WTC11 (cell line): Measurements from ENCODE around the gene FYCO1.

ENCODE experiments used
- CREB1 ChIP-seq: sonication (generic); formaldehyde crosslinking; IDR thresholded peaks from 2 replicates; pipeline ENCODE4 v1.8.0; 2023; ENCODE audit warnings: mild to moderate bottlenecking, missing genetic modification reagents
- CTCF ChIP-seq: fragments of 200-600 bp; IDR thresholded peaks from 2 replicates; pipeline ENCODE4 v1.8.0; 2022; ENCODE audit warnings: antibody characterized with exemption
- ETV6 ChIP-seq: sonication (generic); formaldehyde crosslinking; IDR thresholded peaks from 2 replicates; pipeline ENCODE4 v1.8.1; 2022; ENCODE audit warnings: mild to moderate bottlenecking, missing genetic modification reagents
- NR3C1 ChIP-seq: sonication (generic); formaldehyde crosslinking; conservative IDR thresholded peaks from 2 replicates; pipeline ENCODE4 v1.8.1; 2023; ENCODE audit warnings: low read depth, mild to moderate bottlenecking, missing genetic modification reagents
- STAT6 ChIP-seq: sonication (generic); formaldehyde crosslinking; conservative IDR thresholded peaks from 2 replicates; pipeline ENCODE4 v1.8.1; 2023; ENCODE audit warnings: mild to moderate bottlenecking, low read depth, missing genetic modification reagents, moderate library complexity
- USF1 ChIP-seq: sonication (generic); formaldehyde crosslinking; IDR thresholded peaks from 2 replicates; pipeline ENCODE4 v1.8.0; 2022; ENCODE audit warnings: mild to moderate bottlenecking, missing genetic modification reagents

GRCh38 chr3:45994419-45995235 is 997 bp downstream of the FYCO1 start:
- TF ChIP-seq CREB1 (CRISPR knock-in tag) = no peak
- no peak for TF ChIP-seq CTCF
- no peak for TF ChIP-seq STAT6 (CRISPR knock-in tag)
- no peak for TF ChIP-seq USF1 (CRISPR knock-in tag)
- no peak for TF ChIP-seq ETV6 (CRISPR knock-in tag)
- TF ChIP-seq NR3C1 (CRISPR knock-in tag) = no peak
